Activated CD8-positive, alpha-beta T cell treated with anti-CD3 and anti-CD28 coated beads, Interleukin-2, amount 10 ng/mL, durations not matched to agents 7 days and 5 days (primary cell): ENCODE measurements around the gene HPS1. TPM values are rescaled to one million over a fixed set of nuclear protein-coding genes. Genes with fewer than 3 reads are reported as not detected.

Source experiments
- microRNA-seq: library from miRNA; unstranded; fragments of <30 nt; microRNA quantifications from one replicate; pipeline ENCODE4 v1.2.0, GENCODE V29; 2022
- total RNA-seq, 2 experiments: library from RNA; stranded (reverse); gene quantifications; one replicate each; pipeline ENCODE4 v1.2.3, GENCODE V29; 2021

HPS1 gene
- total RNA-seq, 2 experiments from 2014 or later: 85.2 to 91.9 TPM

Small RNA genes lying within 50 kb of the gene (microRNA-seq; reads per million reads assigned to microRNA genes)
- gene MIR1287 (154 reads per million, percentile 66 among the genes with 10 or more reads in this experiment), gene MIR4685 (2.9 reads per million)

Other genes starting within 250 kb of the HPS1 start
- gene LOXL4, start 178.7 kb downstream of the HPS1 start, total RNA-seq: not detected
- gene PYROXD2, start 31.8 kb downstream of the HPS1 start, total RNA-seq: 1 to 10 TPM; 8.3 to 9.3 TPM